HG02759 (cell line): ENCODE results near the gene VPS72.
A peak's percentile ranks its signal among the peaks of the same experiment; 100 is the strongest.
"Not testable (repeated sequence)": the region's sequence is repeated elsewhere in the genome, so short reads cannot be mapped to it uniquely, and the experiment has no call there.

Source experiments
- ATAC-seq: cut with Tn5 transposase; IDR thresholded peaks from one replicate; pipeline ENCODE4 v1.9.1; 2021; ENCODE audit warnings: mild to moderate bottlenecking, moderate library complexity; ENCODE audit not compliant: unreplicated experiment

VPS72 gene

GRCh38 chr1:151189637-151190445 lies at the start of gene VPS72:
TSS of gene VPS72 (minus strand) at chr1:151190197. CDS start at chr1:151190121, 76 bp downstream.
- peak; percentile 95 for ATAC-seq

GRCh38 chr1:151238467-151238739 lies 48.4 kb upstream of the VPS72 start:
- ATAC-seq: no peak

- ATAC-seq: no peak
Observed at GRCh38 chr1:151237678-151238466, 47.9 kb upstream of the VPS72 start.

- no peak for ATAC-seq
Observed at GRCh38 chr1:151235235-151235634, 45.2 kb upstream of the VPS72 start.

GRCh38 chr1:151222130-151222529 lies 32.1 kb upstream of the VPS72 start:
- no peak for ATAC-seq

- no peak for ATAC-seq
Observed at GRCh38 chr1:151221616-151222015, 31.6 kb upstream of the VPS72 start.

- ATAC-seq: no peak
Observed at GRCh38 chr1:151213560-151213959, 23.6 kb upstream of the VPS72 start.

GRCh38 chr1:151211972-151212705 lies 22.1 kb upstream of the VPS72 start:
- no peak for ATAC-seq

- no peak for ATAC-seq
Observed at GRCh38 chr1:151210830-151211229, 20.8 kb upstream of the VPS72 start.

GRCh38 chr1:151205381-151205965 lies 15.5 kb upstream of the VPS72 start:
- not testable (repeated sequence) for ATAC-seq

- no peak for ATAC-seq
Observed at GRCh38 chr1:151199873-151200581, 10.0 kb upstream of the VPS72 start.

- peak; percentile 81 for ATAC-seq
Observed at GRCh38 chr1:151198254-151199127, 8.5 kb upstream of the VPS72 start, which contains the start of gene PIP5K1A. TSS of gene PIP5K1A (plus strand) at chr1:151198552. CDS start at chr1:151198997, 445 bp downstream.

- no peak for ATAC-seq
Observed at GRCh38 chr1:151197863-151198253, 7.9 kb upstream of the VPS72 start.

- no peak for ATAC-seq
Observed at GRCh38 chr1:151196292-151196800, 6.3 kb upstream of the VPS72 start.

GRCh38 chr1:151194894-151195594 lies 5.0 kb upstream of the VPS72 start:
- not testable (repeated sequence) for ATAC-seq

GRCh38 chr1:151193856-151194255 lies 3.9 kb upstream of the VPS72 start:
- no peak for ATAC-seq

GRCh38 chr1:151193304-151193703 lies 3.3 kb upstream of the VPS72 start:
- no peak for ATAC-seq

GRCh38 chr1:151192047-151192446 lies 2.0 kb upstream of the VPS72 start:
- no peak for ATAC-seq

GRCh38 chr1:151188667-151189066 lies 1.3 kb downstream of the VPS72 start:
- not testable (repeated sequence) for ATAC-seq
